Suprapubic skin (tissue), 4 donors: Measurements from ENCODE around the gene CACNA2D3.

ENCODE experiments used
- EP300 ChIP-seq: sonication (generic); formaldehyde crosslinking; IDR thresholded peaks from one replicate; pipeline ENCODE4 v1.6.1; 2017; ENCODE audit warnings: antibody characterized with exemption
- POLR2A ChIP-seq, 2 donors: fragments of 450-650 bp; IDR thresholded peaks; one replicate each; pipeline ENCODE4 v1.6.1; 2017; ENCODE audit warnings: antibody characterized with exemption in 2 of 2, mild to moderate bottlenecking in 2 of 2, moderate library complexity in 2 of 2
- POLR2AphosphoS5 ChIP-seq, 3 donors: sonication (generic); formaldehyde crosslinking; IDR thresholded peaks; one replicate each; pipeline ENCODE4 v1.6.1; 2017; ENCODE audit warnings: antibody characterized with exemption in 3 of 3
- TF ChIP-seq, protein P1 (sequence below), 2 donors: fragments of 200-600 bp in 1 of 2; fragments of 450-650 bp in 1 of 2; sonication (generic) in 1 of 2; IDR thresholded peaks; one replicate each; pipeline ENCODE4 v1.5.1; 2016 to 2019; ENCODE audit warnings: antibody characterized with exemption in 2 of 2, mild to moderate bottlenecking in 1 of 2, moderate library complexity in 1 of 2

DNA sequence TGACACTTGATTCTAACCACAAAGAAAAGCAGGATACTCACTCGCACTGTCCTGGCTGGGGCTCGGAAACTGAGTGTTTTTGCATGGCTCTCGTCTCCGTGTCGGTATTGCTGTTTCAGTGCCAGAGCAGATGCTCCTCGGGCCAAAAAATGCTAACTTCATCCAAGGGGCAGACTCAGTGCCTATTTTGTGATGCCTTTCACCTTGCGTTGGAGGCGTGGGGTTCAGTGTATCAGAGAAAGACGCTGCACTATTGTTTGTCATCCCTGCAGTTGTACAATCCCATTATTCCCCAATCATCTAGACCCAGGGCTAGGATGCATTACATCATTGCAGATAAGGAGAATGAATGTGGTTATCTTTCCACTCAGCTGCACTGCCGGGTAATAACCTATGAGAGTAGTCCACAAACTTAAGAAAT is 1.4 kb downstream of the CACNA2D3 start:
- TF ChIP-seq, protein P1, sequence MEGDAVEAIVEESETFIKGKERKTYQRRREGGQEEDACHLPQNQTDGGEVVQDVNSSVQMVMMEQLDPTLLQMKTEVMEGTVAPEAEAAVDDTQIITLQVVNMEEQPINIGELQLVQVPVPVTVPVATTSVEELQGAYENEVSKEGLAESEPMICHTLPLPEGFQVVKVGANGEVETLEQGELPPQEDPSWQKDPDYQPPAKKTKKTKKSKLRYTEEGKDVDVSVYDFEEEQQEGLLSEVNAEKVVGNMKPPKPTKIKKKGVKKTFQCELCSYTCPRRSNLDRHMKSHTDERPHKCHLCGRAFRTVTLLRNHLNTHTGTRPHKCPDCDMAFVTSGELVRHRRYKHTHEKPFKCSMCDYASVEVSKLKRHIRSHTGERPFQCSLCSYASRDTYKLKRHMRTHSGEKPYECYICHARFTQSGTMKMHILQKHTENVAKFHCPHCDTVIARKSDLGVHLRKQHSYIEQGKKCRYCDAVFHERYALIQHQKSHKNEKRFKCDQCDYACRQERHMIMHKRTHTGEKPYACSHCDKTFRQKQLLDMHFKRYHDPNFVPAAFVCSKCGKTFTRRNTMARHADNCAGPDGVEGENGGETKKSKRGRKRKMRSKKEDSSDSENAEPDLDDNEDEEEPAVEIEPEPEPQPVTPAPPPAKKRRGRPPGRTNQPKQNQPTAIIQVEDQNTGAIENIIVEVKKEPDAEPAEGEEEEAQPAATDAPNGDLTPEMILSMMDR (IDR thresholded peaks at IDR 0.05): no peak
- no peak for TF ChIP-seq EP300
- TF ChIP-seq POLR2A (IDR thresholded peaks at IDR 0.05): no peak
- TF ChIP-seq POLR2AphosphoS5 (IDR thresholded peaks at IDR 0.05): no peak
